PFSK-1 (cell line): Measurements from ENCODE around the gene OR5C1. TPM values are rescaled to one million over a fixed set of nuclear protein-coding genes. Genes with fewer than 3 reads are reported as not detected.

Source experiments
- FOXP2 ChIP-seq: optimal IDR thresholded peaks from 2 replicates; pipeline ENCODE3; 2011; ENCODE audit warnings: borderline replicate concordance, control low read depth, inconsistent platforms; ENCODE audit not compliant: insufficient read depth; ENCODE audit errors: extremely low read length, extremely low read depth
- POLR2AphosphoS5 ChIP-seq: IDR thresholded peaks from 2 replicates; pipeline ENCODE4 v1.6.1; 2012; ENCODE audit warnings: low read depth, mild to moderate bottlenecking, control low read depth, low read length, moderate library complexity
- SIN3A ChIP-seq: IDR thresholded peaks from 2 replicates; pipeline ENCODE4 v1.6.1; 2012; ENCODE audit warnings: mild to moderate bottlenecking, low read length, moderate library complexity, borderline replicate concordance; ENCODE audit not compliant: insufficient read depth
- TAF1 ChIP-seq: IDR thresholded peaks from 2 replicates; pipeline ENCODE4 v1.6.1; 2012; ENCODE audit warnings: low read length, control low read depth, borderline replicate concordance; ENCODE audit not compliant: insufficient read depth
- polyA plus RNA-seq: library from polyadenylated mRNA; unstranded; fragments of >200 nt; gene quantifications from one replicate; pipeline ENCODE4 v1.2.1, GENCODE V29; 2012; ENCODE audit warnings: low read depth, missing spikeins; ENCODE audit not compliant: insufficient read length
- TF ChIP-seq, protein P1 (sequence below), 2 experiments: IDR thresholded peaks; 2 replicates each; pipeline versions ENCODE4 v1.6.1 to v1.8.0; 2011 to 2012; ENCODE audit warnings: low read depth in 2 of 2, low read length in 2 of 2, control low read depth in 1 of 2, inconsistent platforms in 1 of 2, mild to moderate bottlenecking in 1 of 2, moderate library complexity in 1 of 2; ENCODE audit not compliant: insufficient read depth in 1 of 2

The OR5C1 gene
- not detected for polyA plus RNA-seq

DNA sequence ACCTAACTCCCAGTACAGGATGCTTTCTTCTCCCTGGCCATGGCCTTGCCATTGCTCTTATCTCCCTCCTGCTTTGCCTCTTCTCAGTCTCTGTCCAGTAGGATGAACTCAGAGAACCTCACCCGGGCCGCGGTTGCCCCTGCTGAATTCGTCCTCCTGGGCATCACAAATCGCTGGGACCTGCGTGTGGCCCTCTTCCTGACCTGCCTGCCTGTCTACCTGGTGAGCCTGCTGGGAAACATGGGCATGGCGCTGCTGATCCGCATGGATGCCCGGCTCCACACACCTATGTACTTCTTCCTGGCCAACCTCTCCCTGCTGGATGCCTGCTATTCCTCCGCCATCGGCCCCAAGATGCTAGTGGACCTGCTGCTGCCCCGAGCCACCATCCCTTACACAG, at the start of gene OR5C1:
TSS of gene OR5C1 (plus strand) at position 103 of the 400 bp plus-strand sequence. CDS start at position 103, 0 bp downstream.
- TF ChIP-seq SIN3A, result no peak
- TF ChIP-seq FOXP2, result no peak
- TF ChIP-seq POLR2AphosphoS5, result no peak
- TF ChIP-seq TAF1, result no peak
- TF ChIP-seq, protein P1, sequence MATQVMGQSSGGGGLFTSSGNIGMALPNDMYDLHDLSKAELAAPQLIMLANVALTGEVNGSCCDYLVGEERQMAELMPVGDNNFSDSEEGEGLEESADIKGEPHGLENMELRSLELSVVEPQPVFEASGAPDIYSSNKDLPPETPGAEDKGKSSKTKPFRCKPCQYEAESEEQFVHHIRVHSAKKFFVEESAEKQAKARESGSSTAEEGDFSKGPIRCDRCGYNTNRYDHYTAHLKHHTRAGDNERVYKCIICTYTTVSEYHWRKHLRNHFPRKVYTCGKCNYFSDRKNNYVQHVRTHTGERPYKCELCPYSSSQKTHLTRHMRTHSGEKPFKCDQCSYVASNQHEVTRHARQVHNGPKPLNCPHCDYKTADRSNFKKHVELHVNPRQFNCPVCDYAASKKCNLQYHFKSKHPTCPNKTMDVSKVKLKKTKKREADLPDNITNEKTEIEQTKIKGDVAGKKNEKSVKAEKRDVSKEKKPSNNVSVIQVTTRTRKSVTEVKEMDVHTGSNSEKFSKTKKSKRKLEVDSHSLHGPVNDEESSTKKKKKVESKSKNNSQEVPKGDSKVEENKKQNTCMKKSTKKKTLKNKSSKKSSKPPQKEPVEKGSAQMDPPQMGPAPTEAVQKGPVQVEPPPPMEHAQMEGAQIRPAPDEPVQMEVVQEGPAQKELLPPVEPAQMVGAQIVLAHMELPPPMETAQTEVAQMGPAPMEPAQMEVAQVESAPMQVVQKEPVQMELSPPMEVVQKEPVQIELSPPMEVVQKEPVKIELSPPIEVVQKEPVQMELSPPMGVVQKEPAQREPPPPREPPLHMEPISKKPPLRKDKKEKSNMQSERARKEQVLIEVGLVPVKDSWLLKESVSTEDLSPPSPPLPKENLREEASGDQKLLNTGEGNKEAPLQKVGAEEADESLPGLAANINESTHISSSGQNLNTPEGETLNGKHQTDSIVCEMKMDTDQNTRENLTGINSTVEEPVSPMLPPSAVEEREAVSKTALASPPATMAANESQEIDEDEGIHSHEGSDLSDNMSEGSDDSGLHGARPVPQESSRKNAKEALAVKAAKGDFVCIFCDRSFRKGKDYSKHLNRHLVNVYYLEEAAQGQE (IDR thresholded peaks at IDR 0.05; ENCODE audit: insufficient read depth in 1 of 2, low read depth in 2 of 2, low read length in 2 of 2), result no peak

DNA sequence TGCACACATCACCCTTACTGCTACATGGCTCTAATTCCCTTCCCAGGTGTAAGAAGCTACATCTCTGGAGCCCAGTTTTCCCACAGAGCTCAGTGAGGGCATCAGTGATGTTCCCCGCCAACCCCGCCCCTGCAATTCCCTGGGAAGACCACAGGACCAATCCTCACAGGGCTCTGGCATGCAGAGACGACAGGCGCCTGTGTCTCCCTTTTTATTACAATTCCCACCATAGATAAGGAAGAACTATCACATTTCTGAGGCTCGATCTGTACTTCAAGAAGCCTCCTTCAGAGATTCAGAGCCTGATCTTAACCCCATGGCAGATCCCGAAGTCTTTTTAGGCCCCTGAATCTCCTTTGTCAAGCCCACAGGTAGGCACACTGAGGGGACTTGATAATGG, 46.7 kb upstream of the OR5C1 start, which contains the start of gene OR1L6:
TSS of gene OR1L6 (plus strand) at position 301 of the 400 bp plus-strand sequence. CDS start 7,545 bp downstream, outside the sequence.
- no peak for TF ChIP-seq POLR2AphosphoS5
- TF ChIP-seq SIN3A, result no peak
- no peak for TF ChIP-seq FOXP2
- TF ChIP-seq, protein P1 (IDR thresholded peaks at IDR 0.05; ENCODE audit: insufficient read depth in 1 of 2, low read depth in 2 of 2, low read length in 2 of 2), result no peak
- TF ChIP-seq TAF1, result no peak

DNA sequence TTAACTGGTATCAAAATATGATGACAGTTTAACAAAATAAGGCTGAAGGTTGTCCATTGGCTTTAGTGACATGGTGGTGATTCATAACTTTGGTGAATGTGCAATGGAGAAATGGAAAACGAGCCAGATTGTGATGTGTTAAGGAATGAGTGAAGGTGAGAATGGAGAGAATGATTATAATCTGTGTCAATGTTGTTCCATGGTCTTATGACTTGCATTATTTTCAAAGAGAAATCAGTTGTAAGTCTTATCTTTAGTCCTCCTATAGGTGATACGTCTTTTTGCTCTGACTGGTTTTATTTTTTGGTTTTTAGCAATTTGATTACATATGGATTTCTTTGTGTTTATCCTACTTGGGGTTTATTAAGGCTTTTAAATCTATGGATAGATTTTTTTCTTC, 33.9 kb upstream of the OR5C1 start:
- no peak for TF ChIP-seq FOXP2
- no peak for TF ChIP-seq POLR2AphosphoS5
- TF ChIP-seq TAF1, result no peak
- TF ChIP-seq, protein P1 (IDR thresholded peaks at IDR 0.05; ENCODE audit: insufficient read depth in 1 of 2, low read depth in 2 of 2, low read length in 2 of 2), result no peak
- TF ChIP-seq SIN3A, result no peak

DNA sequence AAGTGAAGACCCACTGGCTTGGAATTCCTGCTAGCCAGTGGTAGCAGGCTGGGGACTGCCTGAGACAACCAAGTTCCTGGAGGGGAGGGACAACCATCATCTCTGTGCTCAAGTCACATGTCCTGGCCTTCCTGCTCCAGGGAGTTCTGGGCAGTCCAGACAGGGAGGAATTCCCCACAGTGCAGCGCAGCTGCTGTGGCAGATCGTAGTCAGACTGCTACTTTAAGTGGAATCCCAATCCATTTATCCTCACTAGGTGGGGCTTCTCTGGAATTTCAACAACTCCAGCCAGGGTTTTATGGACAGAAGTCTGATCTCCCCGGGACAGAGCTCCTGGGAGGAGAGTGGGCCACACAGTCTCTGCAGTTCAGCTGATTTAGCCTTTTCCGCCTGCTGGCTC, 20.9 kb upstream of the OR5C1 start:
- TF ChIP-seq POLR2AphosphoS5, result no peak
- TF ChIP-seq TAF1, result no peak
- no peak for TF ChIP-seq FOXP2
- TF ChIP-seq, protein P1 (IDR thresholded peaks at IDR 0.05; ENCODE audit: insufficient read depth in 1 of 2, low read depth in 2 of 2, low read length in 2 of 2), result no peak
- no peak for TF ChIP-seq SIN3A
